ENCODE measurements around the gene GGTA1.
"Not testable (repeated sequence)": the region's sequence is repeated elsewhere in the genome, so short reads cannot be mapped to it uniquely, and the experiment has no call there.

GGTA1 gene

GRCh38 chr9:121452085-121452484 is 47.6 kb downstream of the GGTA1 start:
- no peak overlapping the region for H3K27ac Mint-ChIP-seq
- H3K4me3 Mint-ChIP-seq: no peak overlapping the region
- peaks cover 14% of the 10 kb centered on the region for H3K4me1 Mint-ChIP-seq
- no peaks in the 10 kb centered on the region for H3K36me3 Mint-ChIP-seq
- H3K9me3 Mint-ChIP-seq: no peaks in the 10 kb centered on the region
- H3K27me3 Mint-ChIP-seq: peaks cover 4% of the 10 kb centered on the region

- Mint-ChIP-seq H3K27me3 (no peaks in the 10 kb centered on the region), H3K27ac (no peak overlapping the region), H3K9me3 (no peaks in the 10 kb centered on the region), H3K4me3 (no peak overlapping the region), H3K4me1 (peaks cover 14% of the 10 kb centered on the region), H3K36me3 (no peaks in the 10 kb centered on the region)
Observed at GRCh38 chr9:121451586-121451985, 48.1 kb downstream of the GGTA1 start.

GRCh38 chr9:121450241-121450640 is 49.4 kb downstream of the GGTA1 start:
- no peak overlapping the region for H3K4me3 Mint-ChIP-seq
- no peaks in the 10 kb centered on the region for H3K27me3 Mint-ChIP-seq

GRCh38 chr9:121449786-121450185 is 49.9 kb downstream of the GGTA1 start:
- H3K27me3 Mint-ChIP-seq: no peaks in the 10 kb centered on the region
- H3K4me3 Mint-ChIP-seq: no peak overlapping the region
- peaks cover 8% of the 10 kb centered on the region for H3K4me1 Mint-ChIP-seq
- no peak overlapping the region for H3K27ac Mint-ChIP-seq
- no peaks in the 10 kb centered on the region for H3K9me3 Mint-ChIP-seq
- H3K36me3 Mint-ChIP-seq: no peaks in the 10 kb centered on the region

More at GRCh38 chr9:121450241-121450640, 49.4 kb downstream of the GGTA1 start:
- Mint-ChIP-seq H3K27ac (no peak overlapping the region), H3K4me1 (peaks cover 11% of the 10 kb centered on the region), H3K36me3 (no peaks in the 10 kb centered on the region), H3K9me3 (no peaks in the 10 kb centered on the region)

GRCh38 chr9:121447321-121447834 is 52.3 kb downstream of the GGTA1 start:
- H3K27me3 Mint-ChIP-seq: no peaks in the 10 kb centered on the region
- no peak overlapping the region for H3K4me3 Mint-ChIP-seq
- peaks cover 8% of the 10 kb centered on the region for H3K4me1 Mint-ChIP-seq
- H3K27ac Mint-ChIP-seq: no peak overlapping the region
- no peaks in the 10 kb centered on the region for H3K36me3 Mint-ChIP-seq
- H3K9me3 Mint-ChIP-seq: no peaks in the 10 kb centered on the region

GRCh38 chr9:121445986-121446385 is 53.7 kb downstream of the GGTA1 start:
- H3K4me1 Mint-ChIP-seq: peaks cover 8% of the 10 kb centered on the region
- H3K27me3 Mint-ChIP-seq: no peaks in the 10 kb centered on the region
- H3K27ac Mint-ChIP-seq: no peak overlapping the region
- no peaks in the 10 kb centered on the region for H3K9me3 Mint-ChIP-seq
- no peaks in the 10 kb centered on the region for H3K36me3 Mint-ChIP-seq
- H3K4me3 Mint-ChIP-seq: no peak overlapping the region

GRCh38 chr9:121443981-121444380 is 55.7 kb downstream of the GGTA1 start:
- H3K27me3 Mint-ChIP-seq: no peaks in the 10 kb centered on the region
- H3K4me3 Mint-ChIP-seq: no peak overlapping the region
- no peak overlapping the region for H3K27ac Mint-ChIP-seq
- no peaks in the 10 kb centered on the region for H3K36me3 Mint-ChIP-seq
- H3K4me1 Mint-ChIP-seq: peaks cover 8% of the 10 kb centered on the region
- H3K9me3 Mint-ChIP-seq: no peaks in the 10 kb centered on the region

GRCh38 chr9:121441165-121441564 is 58.5 kb downstream of the GGTA1 start:
- H3K4me3 Mint-ChIP-seq: no peak overlapping the region
- no peaks in the 10 kb centered on the region for H3K36me3 Mint-ChIP-seq
- H3K27me3 Mint-ChIP-seq: no peaks in the 10 kb centered on the region
- H3K4me1 Mint-ChIP-seq: no peaks in the 10 kb centered on the region
- no peaks in the 10 kb centered on the region for H3K9me3 Mint-ChIP-seq
- H3K27ac Mint-ChIP-seq: no peak overlapping the region

GRCh38 chr9:121439711-121440664 is 59.7 kb downstream of the GGTA1 start:
- H3K4me1 Mint-ChIP-seq: no peaks in the 10 kb centered on the region
- no peak overlapping the region for H3K4me3 Mint-ChIP-seq
- peaks cover 2% of the 10 kb centered on the region for H3K27me3 Mint-ChIP-seq
- H3K27ac Mint-ChIP-seq: no peak overlapping the region
- H3K36me3 Mint-ChIP-seq: no peaks in the 10 kb centered on the region
- H3K9me3 Mint-ChIP-seq: no peaks in the 10 kb centered on the region

GRCh38 chr9:121439016-121439415 is 60.6 kb downstream of the GGTA1 start:
- no peaks in the 10 kb centered on the region for H3K36me3 Mint-ChIP-seq
- no peak overlapping the region for H3K27ac Mint-ChIP-seq
- no peaks in the 10 kb centered on the region for H3K9me3 Mint-ChIP-seq
- H3K4me3 Mint-ChIP-seq: no peak overlapping the region
- no peaks in the 10 kb centered on the region for H3K4me1 Mint-ChIP-seq
- peaks cover 2% of the 10 kb centered on the region for H3K27me3 Mint-ChIP-seq

- Mint-ChIP-seq H3K4me3 (no peak overlapping the region), H3K9me3 (no peaks in the 10 kb centered on the region), H3K27me3 (peaks cover 2% of the 10 kb centered on the region), H3K27ac (no peak overlapping the region), H3K36me3 (no peaks in the 10 kb centered on the region), H3K4me1 (no peaks in the 10 kb centered on the region)
Observed at GRCh38 chr9:121437891-121438290, 61.8 kb downstream of the GGTA1 start.

- not testable (repeated sequence) for H3K4me1 Mint-ChIP-seq, H3K4me3 Mint-ChIP-seq, H3K36me3 Mint-ChIP-seq, H3K9me3 Mint-ChIP-seq, H3K27me3 Mint-ChIP-seq, H3K27ac Mint-ChIP-seq
Observed at GRCh38 chr9:121437046-121437445, 62.6 kb downstream of the GGTA1 start.

GRCh38 chr9:121434969-121435368 is 64.7 kb downstream of the GGTA1 start:
- H3K4me3 Mint-ChIP-seq: no peak overlapping the region
- no peak overlapping the region for H3K27ac Mint-ChIP-seq
- H3K9me3 Mint-ChIP-seq: no peaks in the 10 kb centered on the region
- peaks cover 2% of the 10 kb centered on the region for H3K27me3 Mint-ChIP-seq
- no peaks in the 10 kb centered on the region for H3K4me1 Mint-ChIP-seq
- H3K36me3 Mint-ChIP-seq: no peaks in the 10 kb centered on the region

- H3K9me3 Mint-ChIP-seq: peaks cover 4% of the 10 kb centered on the region
- no peak overlapping the region for H3K4me3 Mint-ChIP-seq
- H3K27me3 Mint-ChIP-seq: peaks cover 1% of the 10 kb centered on the region
Observed at GRCh38 chr9:121427899-121428298, 71.7 kb downstream of the GGTA1 start.

GRCh38 chr9:121424024-121424432 is 75.6 kb downstream of the GGTA1 start:
- H3K36me3 Mint-ChIP-seq: peaks cover 13% of the 10 kb centered on the region
- H3K4me3 Mint-ChIP-seq: no peak overlapping the region
- no peak overlapping the region for H3K27ac Mint-ChIP-seq
- peaks cover 1% of the 10 kb centered on the region for H3K27me3 Mint-ChIP-seq
- peaks cover 5% of the 10 kb centered on the region for H3K4me1 Mint-ChIP-seq
- H3K9me3 Mint-ChIP-seq: peaks cover 4% of the 10 kb centered on the region

More at GRCh38 chr9:121427899-121428298, 71.7 kb downstream of the GGTA1 start:
- H3K4me1 Mint-ChIP-seq: no peaks in the 10 kb centered on the region
- peaks cover 5% of the 10 kb centered on the region for H3K36me3 Mint-ChIP-seq
- no peak overlapping the region for H3K27ac Mint-ChIP-seq

GRCh38 chr9:121411993-121412392 is 87.7 kb downstream of the GGTA1 start:
- Mint-ChIP-seq H3K9me3 (no peaks in the 10 kb centered on the region), H3K27ac (no peak overlapping the region), H3K27me3 (no peaks in the 10 kb centered on the region), H3K36me3 (no peaks in the 10 kb centered on the region), H3K4me1 (no peaks in the 10 kb centered on the region), H3K4me3 (no peak overlapping the region)
